SKM-1 (cell line): ENCODE measurements around the gene LILRB4.
"Not testable (repeated sequence)": the region's sequence is repeated elsewhere in the genome, so short reads cannot be mapped to it uniquely, and the experiment has no call there.

Experiments
- DNase-seq: peaks from one replicate; lab custom pipeline; 2025; ENCODE audit not compliant: unreplicated experiment; lab: John Stamatoyannopoulos, UW

The LILRB4 gene

GRCh38 chr19:54648129-54648528 is 14.7 kb upstream of the LILRB4 start:
- DNase-seq, result no peak

- no peak for DNase-seq
These were observed 12.6 kb upstream of the LILRB4 start for GRCh38 chr19:54650108-54650655.

- DNase-seq, result no peak
These were observed 9.5 kb upstream of the LILRB4 start for GRCh38 chr19:54653181-54653809.

DNA sequence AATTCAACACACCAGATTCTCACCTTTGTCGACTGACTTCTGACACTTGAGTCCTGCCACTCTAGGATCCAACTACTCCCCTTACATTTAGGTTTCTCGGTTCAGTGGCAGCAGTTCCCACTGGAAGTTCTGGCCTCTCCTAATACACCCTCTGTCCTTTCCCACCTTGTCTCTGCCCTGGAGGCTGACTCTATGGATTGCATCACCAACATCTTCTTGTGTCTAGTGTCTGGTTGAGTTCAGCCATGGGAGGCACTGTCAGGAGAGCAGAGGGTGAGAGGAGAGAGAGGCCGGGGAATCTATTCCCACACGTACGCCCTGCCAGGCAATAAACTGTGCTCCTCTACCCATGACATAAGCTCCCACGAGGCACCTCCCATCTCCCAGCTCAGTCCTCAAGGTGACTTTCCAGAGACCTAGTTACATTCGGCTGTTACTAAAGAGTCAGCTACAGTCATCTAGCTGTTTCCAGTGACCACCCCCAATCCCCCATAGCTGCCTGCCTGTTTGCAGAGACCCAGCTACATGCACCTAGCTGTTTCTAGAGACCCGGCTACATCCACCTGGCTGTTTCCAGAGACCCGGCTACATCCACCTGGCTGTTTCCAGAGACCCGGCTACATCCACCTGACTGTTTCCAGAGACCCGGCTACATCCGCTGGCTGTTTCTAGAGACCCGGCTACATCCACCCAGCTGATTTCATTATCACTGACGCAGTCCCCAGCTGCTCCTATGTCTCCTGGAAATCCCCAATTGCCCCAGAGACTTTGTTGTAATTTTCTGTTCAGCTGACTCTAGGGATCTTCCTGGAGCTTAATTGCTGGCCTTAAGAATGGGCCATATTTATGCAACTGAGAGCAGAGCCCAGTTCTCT is 8.1 kb upstream of the LILRB4 start:
- no peak for DNase-seq

DNA sequence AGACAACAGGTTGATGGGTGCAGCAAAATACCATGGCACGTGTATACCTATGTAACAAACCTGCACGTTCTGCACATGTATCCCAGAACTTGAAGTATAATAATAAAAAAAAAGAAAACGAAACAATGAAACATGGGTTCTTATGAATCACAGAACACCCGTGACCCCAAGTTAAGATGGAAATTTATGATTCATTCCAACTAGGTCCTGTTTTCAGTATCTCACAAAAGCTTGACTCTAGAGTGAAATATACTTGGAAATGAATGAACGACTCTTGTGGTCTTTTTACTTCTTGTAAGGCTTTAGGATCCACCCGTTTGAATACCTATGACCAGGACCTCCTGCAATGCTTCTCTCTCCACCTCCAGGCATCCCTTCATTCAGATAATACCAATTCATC is 3.5 kb upstream of the LILRB4 start:
- DNase-seq, result no peak

GRCh38 chr19:54660306-54660705 is 2.5 kb upstream of the LILRB4 start:
- DNase-seq, result no peak

GRCh38 chr19:54660964-54661363 is 1.8 kb upstream of the LILRB4 start:
- no peak for DNase-seq

- no peak for DNase-seq
These were observed 821 bp upstream of the LILRB4 start for GRCh38 chr19:54661846-54662481.

- no peak for DNase-seq
These were observed 2.7 kb downstream of the LILRB4 start for GRCh38 chr19:54665530-54665929.

DNA sequence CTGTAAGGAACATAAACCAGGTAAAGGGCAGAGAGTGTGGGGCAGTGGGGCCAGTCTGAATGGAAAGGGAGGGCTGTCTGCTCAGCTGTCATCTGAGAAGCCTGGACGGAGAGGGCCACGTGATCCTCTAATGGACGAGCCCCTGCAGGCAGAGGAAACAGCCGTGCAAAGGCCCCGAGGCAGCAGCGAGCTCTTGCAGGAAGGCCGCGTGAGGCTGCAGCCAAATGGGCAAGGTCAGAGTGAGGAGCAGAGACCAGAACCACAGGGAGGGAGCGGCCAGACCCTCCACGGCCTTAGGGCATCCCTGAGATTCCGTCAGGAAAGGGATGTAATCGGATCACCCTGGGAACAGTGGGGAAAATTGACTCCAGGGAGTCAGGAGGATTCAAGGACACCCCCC is 4.4 kb downstream of the LILRB4 start:
- no peak for DNase-seq

DNA sequence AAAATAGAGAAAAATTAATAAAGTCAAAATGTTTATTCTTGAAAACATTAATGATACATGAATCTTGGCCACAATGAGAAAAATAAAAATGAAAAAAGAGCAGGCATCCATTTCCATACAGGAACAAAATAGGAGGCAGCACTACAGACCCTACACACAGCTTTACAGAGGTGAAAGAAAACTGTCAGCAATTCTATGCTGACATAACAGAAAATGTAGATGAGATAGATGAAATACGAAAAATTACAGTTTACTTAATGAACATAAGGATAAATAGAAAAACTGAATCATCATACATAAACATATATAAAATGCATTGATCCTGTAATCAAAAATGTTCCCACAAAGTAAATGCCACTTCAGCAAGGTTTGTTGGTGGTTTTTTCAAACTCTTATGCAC is 5.6 kb downstream of the LILRB4 start:
- no peak for DNase-seq

- DNase-seq, result no peak
These were observed 8.0 kb downstream of the LILRB4 start for GRCh38 chr19:54670576-54671357.

GRCh38 chr19:54673222-54673621 is 10.4 kb downstream of the LILRB4 start:
- no peak for DNase-seq

- no peak for DNase-seq
These were observed 11.3 kb downstream of the LILRB4 start for GRCh38 chr19:54674021-54674617.

GRCh38 chr19:54676210-54676834 is 13.5 kb downstream of the LILRB4 start:
- not testable (repeated sequence) for DNase-seq

GRCh38 chr19:54677217-54677616 is 14.4 kb downstream of the LILRB4 start:
- no peak for DNase-seq

DNA sequence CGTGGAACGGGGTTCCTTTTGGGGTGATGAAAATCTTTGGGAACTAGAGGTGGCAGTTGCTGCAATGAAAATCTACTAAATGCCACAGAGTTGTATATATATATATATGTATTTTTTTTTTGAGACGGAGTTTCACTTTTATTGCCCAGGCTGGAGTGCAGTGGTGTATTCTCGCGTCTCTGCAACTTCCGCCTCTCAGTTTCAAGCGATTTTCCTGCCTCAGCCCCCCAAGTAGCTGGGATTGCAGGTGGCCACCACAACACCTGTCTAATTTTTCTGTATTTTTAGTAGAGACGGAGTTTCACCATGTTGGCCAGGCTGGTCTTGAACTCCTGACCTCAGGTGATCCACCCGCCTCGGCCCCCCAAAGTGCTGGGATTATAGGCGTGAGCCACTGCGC is 18.8 kb downstream of the LILRB4 start:
- not testable (repeated sequence) for DNase-seq

- DNase-seq, result no peak
These were observed 19.6 kb downstream of the LILRB4 start for GRCh38 chr19:54682306-54682856.

DNA sequence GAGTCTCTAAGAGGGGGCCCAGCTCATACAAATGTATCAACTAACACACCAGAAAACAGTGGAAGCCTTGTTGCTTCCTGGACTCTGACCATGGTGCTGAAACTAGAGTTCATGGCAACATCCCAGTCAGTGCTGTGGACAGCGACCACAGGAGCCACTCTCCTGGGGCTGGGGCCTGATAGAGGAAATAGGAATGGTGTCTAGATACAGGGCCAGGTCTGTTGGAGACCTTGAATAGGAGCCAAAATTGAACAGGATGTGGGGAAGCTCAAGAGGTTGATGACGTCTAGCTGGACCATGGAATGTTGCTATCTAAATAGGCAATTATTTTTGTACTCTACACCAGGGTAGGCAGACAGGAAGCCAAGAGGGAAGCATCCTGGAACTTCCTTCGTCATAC is 21.7 kb downstream of the LILRB4 start:
- no peak for DNase-seq
